GM13976 (cell line): ENCODE results near the gene SIGLEC9.
"Not testable (repeated sequence)": the region's sequence is repeated elsewhere in the genome, so short reads cannot be mapped to it uniquely, and the experiment has no call there.

Experiments
- DNase-seq: peaks from one replicate; pipeline ENCODE4 v3.0.0; 2012; ENCODE audit warnings: low spot score
- in situ Hi-C: fragments of 300-500 bp; cut with MboI; formaldehyde crosslinking; loops from one replicate; pipeline ENCODE4 v1.12.0; 2022; ENCODE audit warnings: low sequenced_read_pairs, mixed read lengths, inconsistent platforms; ENCODE audit not compliant: unreplicated experiment
- TF ChIP-seq, protein P1 (sequence below): IDR thresholded peaks from 2 replicates; pipeline ENCODE4 v1.5.1; 2012; ENCODE audit warnings: borderline replicate concordance, mild to moderate bottlenecking; ENCODE audit not compliant: insufficient read depth; ENCODE audit errors: extremely low read depth, missing control alignments, control extremely low read depth

SIGLEC9 gene

GRCh38 chr19:51140441-51140840, 15.7 kb downstream of the SIGLEC9 start:
- DNase-seq = no peak
- in situ Hi-C loops = no loop called here
- TF ChIP-seq, protein P1, sequence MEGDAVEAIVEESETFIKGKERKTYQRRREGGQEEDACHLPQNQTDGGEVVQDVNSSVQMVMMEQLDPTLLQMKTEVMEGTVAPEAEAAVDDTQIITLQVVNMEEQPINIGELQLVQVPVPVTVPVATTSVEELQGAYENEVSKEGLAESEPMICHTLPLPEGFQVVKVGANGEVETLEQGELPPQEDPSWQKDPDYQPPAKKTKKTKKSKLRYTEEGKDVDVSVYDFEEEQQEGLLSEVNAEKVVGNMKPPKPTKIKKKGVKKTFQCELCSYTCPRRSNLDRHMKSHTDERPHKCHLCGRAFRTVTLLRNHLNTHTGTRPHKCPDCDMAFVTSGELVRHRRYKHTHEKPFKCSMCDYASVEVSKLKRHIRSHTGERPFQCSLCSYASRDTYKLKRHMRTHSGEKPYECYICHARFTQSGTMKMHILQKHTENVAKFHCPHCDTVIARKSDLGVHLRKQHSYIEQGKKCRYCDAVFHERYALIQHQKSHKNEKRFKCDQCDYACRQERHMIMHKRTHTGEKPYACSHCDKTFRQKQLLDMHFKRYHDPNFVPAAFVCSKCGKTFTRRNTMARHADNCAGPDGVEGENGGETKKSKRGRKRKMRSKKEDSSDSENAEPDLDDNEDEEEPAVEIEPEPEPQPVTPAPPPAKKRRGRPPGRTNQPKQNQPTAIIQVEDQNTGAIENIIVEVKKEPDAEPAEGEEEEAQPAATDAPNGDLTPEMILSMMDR = no peak

- no peak for DNase-seq
- TF ChIP-seq, protein P1 = no peak
- in situ Hi-C loops = no loop called here
Observed at GRCh38 chr19:51141181-51141580, 16.5 kb downstream of the SIGLEC9 start.

DNA sequence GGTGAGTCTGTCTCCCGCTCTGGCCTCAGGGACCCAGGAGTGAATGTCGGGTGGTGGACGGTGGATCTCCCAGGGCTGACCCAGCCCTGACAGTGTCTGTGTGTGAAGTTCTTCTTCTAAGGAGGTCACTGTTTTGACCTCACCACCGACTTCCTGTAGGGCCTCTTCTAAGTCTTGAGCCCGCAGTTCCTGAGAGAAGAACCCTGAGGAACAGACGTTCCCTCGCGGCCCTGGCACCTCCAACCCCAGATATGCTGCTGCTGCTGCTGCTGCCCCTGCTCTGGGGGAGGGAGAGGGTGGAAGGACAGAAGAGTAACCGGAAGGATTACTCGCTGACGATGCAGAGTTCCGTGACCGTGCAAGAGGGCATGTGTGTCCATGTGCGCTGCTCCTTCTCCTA, 17.4 kb downstream of the SIGLEC9 start, which contains the start of gene SIGLEC7:
TSS of gene SIGLEC7 (plus strand) at position 183 of the 400 bp plus-strand sequence. CDS start at position 252, 69 bp downstream.
- TF ChIP-seq, protein P1 = no peak
- no peak for DNase-seq
- in situ Hi-C loops = no loop called here

GRCh38 chr19:51142809-51143475, 18.2 kb downstream of the SIGLEC9 start:
- in situ Hi-C loops, DNase-seq: not testable (repeated sequence)

GRCh38 chr19:51143486-51143885, 18.8 kb downstream of the SIGLEC9 start:
- in situ Hi-C loops = no loop called here
- TF ChIP-seq, protein P1 = no peak
- no peak for DNase-seq

- DNase-seq = no peak
- in situ Hi-C loops = no loop called here
- TF ChIP-seq, protein P1 = no peak
Observed at GRCh38 chr19:51144482-51145045, 19.9 kb downstream of the SIGLEC9 start.

DNA sequence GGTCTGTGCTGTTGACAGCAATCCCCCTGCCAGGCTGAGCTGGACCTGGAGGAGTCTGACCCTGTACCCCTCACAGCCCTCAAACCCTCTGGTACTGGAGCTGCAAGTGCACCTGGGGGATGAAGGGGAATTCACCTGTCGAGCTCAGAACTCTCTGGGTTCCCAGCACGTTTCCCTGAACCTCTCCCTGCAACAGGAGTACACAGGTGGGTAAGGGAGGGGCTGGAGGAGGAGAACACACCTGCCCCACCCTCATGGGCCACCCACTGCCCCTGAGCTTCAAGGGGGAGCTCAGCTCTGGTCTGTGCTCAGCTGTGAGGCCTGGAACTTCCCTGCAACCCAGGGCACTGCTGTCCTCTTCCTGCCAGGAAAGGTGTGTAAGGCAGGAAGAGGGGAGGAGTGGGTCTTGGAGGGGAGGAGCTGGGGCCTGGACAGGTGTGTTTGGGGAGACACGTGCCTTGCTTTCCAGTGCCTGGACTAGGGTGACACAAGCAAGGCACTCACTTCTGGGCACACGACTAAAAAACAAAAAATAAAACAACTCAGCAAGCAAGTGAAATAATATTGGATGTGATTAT, 21.3 kb downstream of the SIGLEC9 start:
- no peak for DNase-seq
- in situ Hi-C loops = no loop called here
- TF ChIP-seq, protein P1 = no peak
